HepG2 (cell line): ENCODE data around the gene YTHDF1. TPM values are rescaled to one million over a fixed set of nuclear protein-coding genes. Genes with fewer than 3 reads are reported as not detected.

Experiments used
- CAMTA2 ChIP-seq: sonication (generic); formaldehyde crosslinking; IDR thresholded peaks from 2 replicates; pipeline ENCODE4 v1.4.0; 2020; ENCODE audit warnings: mild to moderate bottlenecking, missing genetic modification reagents, borderline replicate concordance
- DMAP1 ChIP-seq: IDR thresholded peaks from 2 replicates; pipeline ENCODE4 v1.6.1; 2016
- HOXA7 ChIP-seq: sonication (generic); formaldehyde crosslinking; IDR thresholded peaks from 2 replicates; pipeline ENCODE4 v1.8.1; 2022; ENCODE audit warnings: mild to moderate bottlenecking, missing genetic modification reagents, moderate library complexity
- KMT2A ChIP-seq: sonication (generic); formaldehyde crosslinking; IDR thresholded peaks from 2 replicates; pipeline ENCODE4 v1.4.0; 2020; ENCODE audit warnings: missing genetic modification reagents
- MAFK ChIP-seq, 2 experiments: IDR thresholded peaks in 1 of 2; conservative IDR thresholded peaks in 1 of 2; 2 replicates each; pipeline ENCODE4 v1.6.1; 2011; ENCODE audit warnings: improper control_type of control experiment in 2 of 2, low read length in 2 of 2
- MED1 ChIP-seq: sonication (generic); formaldehyde crosslinking; IDR thresholded peaks from 2 replicates; pipeline ENCODE4 v1.4.0; 2020; ENCODE audit warnings: missing genetic modification reagents
- MEIS2 ChIP-seq: sonication (generic); formaldehyde crosslinking; IDR thresholded peaks from 2 replicates; pipeline ENCODE4 v1.9.0; 2021; ENCODE audit warnings: mild to moderate bottlenecking, missing genetic modification reagents
- MXI1 ChIP-seq: IDR thresholded peaks from 3 replicates; pipeline ENCODE4 v1.6.1; 2012; ENCODE audit warnings: low read depth, low read length, inconsistent platforms, borderline replicate concordance
- RFX1 ChIP-seq: fragments of 450-650 bp; IDR thresholded peaks from 2 replicates; pipeline ENCODE4 v1.6.1; 2017
- TCF7 ChIP-seq: sonication (generic); IDR thresholded peaks from 2 replicates; pipeline ENCODE4 v1.6.1; 2016; ENCODE audit warnings: antibody characterized with exemption, low read depth
- ZNF205 ChIP-seq: IDR thresholded peaks from 2 replicates; pipeline ENCODE4 v1.6.1; 2018; ENCODE audit warnings: missing biosample characterization, missing genetic modification reagents
- ZNF326 ChIP-seq: sonication (generic); formaldehyde crosslinking; IDR thresholded peaks from 2 replicates; pipeline ENCODE4 v1.4.0; 2020; ENCODE audit warnings: missing genetic modification reagents, borderline replicate concordance
- ZNF367 ChIP-seq: sonication (generic); formaldehyde crosslinking; IDR thresholded peaks from 2 replicates; pipeline ENCODE4 v1.4.0; 2020; ENCODE audit warnings: missing genetic modification reagents, borderline replicate concordance
- ZNF432 ChIP-seq: sonication (generic); formaldehyde crosslinking; IDR thresholded peaks from 2 replicates; pipeline ENCODE4 v1.5.0; 2020; ENCODE audit warnings: missing genetic modification reagents, mild to moderate bottlenecking, borderline replicate concordance
- ZNF451 ChIP-seq: sonication (generic); formaldehyde crosslinking; IDR thresholded peaks from 2 replicates; pipeline ENCODE4 v1.5.0; 2020; ENCODE audit warnings: mild to moderate bottlenecking, missing genetic modification reagents
- ZNF749 ChIP-seq: sonication (generic); formaldehyde crosslinking; IDR thresholded peaks from 2 replicates; pipeline ENCODE4 v1.8.0; 2022; ENCODE audit warnings: mild to moderate bottlenecking, missing genetic modification reagents, moderate library complexity, borderline replicate concordance
- ZNF83 ChIP-seq: sonication (generic); formaldehyde crosslinking; IDR thresholded peaks from 2 replicates; pipeline ENCODE4 v1.4.0; 2020; ENCODE audit warnings: missing genetic modification reagents, mild to moderate bottlenecking, borderline replicate concordance
- polyA plus RNA-seq, 8 experiments: library from polyadenylated mRNA; depleted of rRNA in 3 of 8; stranded (reverse) in 7 of 8; unstranded in 1 of 8; fragments of >200 nt; fragmentation: Illumina TruSeq in 4 of 8; extraction: Trizol in 4 of 8; gene quantifications; 2 replicates each; pipeline versions ENCODE4 v1.2.1 to v1.2.3, GENCODE V29; 2011 to 2016; ENCODE audit warnings: low read depth in 4 of 8, missing spikeins in 1 of 8, mixed read lengths in 1 of 8; ENCODE audit not compliant: insufficient read depth in 1 of 8
- total RNA-seq, 5 experiments: library from RNA; depleted of rRNA; stranded (reverse); fragments of >200 nt; fragmentation: Illumina TruSeq; extraction: Trizol; gene quantifications; 2 replicates each; pipeline ENCODE4 v1.2.3, GENCODE V29; 2016; ENCODE audit warnings: low read depth in 1 of 5
- TF ChIP-seq, protein P1 (sequence below): sonication (generic); formaldehyde crosslinking; IDR thresholded peaks from 2 replicates; pipeline ENCODE4 v1.5.1; 2020; ENCODE audit warnings: missing genetic modification reagents, mild to moderate bottlenecking, borderline replicate concordance
- TF ChIP-seq, protein P2 (sequence below): sonication (generic); formaldehyde crosslinking; IDR thresholded peaks from 2 replicates; pipeline ENCODE4 v1.4.0; 2020; ENCODE audit warnings: missing genetic modification reagents
- TF ChIP-seq, protein P3 (sequence below): sonication (generic); formaldehyde crosslinking; conservative IDR thresholded peaks from 2 replicates; pipeline ENCODE4 v1.4.0; 2020; ENCODE audit warnings: mild to moderate bottlenecking, missing genetic modification reagents, moderate library complexity

The YTHDF1 gene
- total and polyA plus RNA-seq, 2 of the 13 experiments (the other 11 are each of a cell fraction or from before 2014, with no cell fraction given) = 34.5 to 37.7 TPM

DNA sequence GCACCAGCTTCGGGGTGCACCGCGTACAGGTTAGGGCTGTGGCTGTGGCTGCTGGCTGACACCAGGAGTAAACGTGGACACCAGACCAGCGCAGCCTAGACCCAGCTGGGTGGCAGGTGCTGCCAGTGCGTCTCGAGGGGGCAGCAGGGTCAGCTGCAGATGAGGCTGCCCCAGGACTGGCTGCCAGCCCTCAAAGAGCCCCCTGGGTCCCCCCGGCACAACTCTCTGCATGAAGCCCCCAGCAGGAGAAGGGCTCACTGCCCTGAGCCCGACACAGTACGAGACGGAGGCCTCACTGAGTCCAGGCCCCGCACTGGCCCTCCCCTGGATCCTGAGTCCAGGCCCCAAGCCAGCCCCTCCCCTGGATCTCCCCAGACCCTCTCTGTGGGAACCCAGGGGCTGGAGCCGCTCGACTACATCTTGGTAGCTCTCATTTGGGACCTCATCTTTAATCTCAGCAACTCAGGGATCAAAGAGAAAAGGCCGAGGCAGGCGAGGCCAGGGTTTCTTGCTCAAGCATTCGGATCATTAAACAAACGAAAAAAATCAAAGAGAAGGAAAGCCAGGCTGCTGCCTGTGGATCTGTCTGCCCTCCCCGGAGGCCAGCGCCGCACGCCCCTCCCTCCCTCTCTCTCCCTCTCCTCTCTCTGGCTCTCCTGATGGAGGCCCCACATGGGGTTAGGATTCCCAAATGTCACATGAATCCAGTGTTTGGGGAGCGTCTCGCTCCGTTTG lies 45.3 kb upstream of the YTHDF1 start (continued):
- TF ChIP-seq CAMTA2 (CRISPR knock-in tag) (0 out of 2 replicates have a peak, but pooled peaks have one; percentile 60), MED1 (CRISPR knock-in tag) (0 out of 2 replicates have a peak, but pooled peaks have one; percentile 10), MEIS2 (no peak), DMAP1 (CRISPR knock-in tag) (peak; percentile 45; the same call in 1 of the 2 replicates), MAFK (conservative IDR thresholded peaks at IDR 0.05 in 1 of 2, IDR thresholded peaks at IDR 0.05 in 1 of 2; ENCODE audit: low read length in 2 of 2) (no peak), ZNF326 (CRISPR knock-in tag) (no peak), ZNF83 (CRISPR knock-in tag) (no peak), ZNF367 (CRISPR knock-in tag) (no peak), MXI1 (no peak), HOXA7 (CRISPR knock-in tag) (no peak), KMT2A (CRISPR knock-in tag) (no peak), ZNF451 (CRISPR knock-in tag) (0 out of 2 replicates have a peak, but pooled peaks have one; percentile 16), ZNF205 (CRISPR knock-in tag) (no peak), RFX1 (no peak), ZNF749 (CRISPR knock-in tag) (no peak), TCF7 (peak; percentile 80), ZNF432 (CRISPR knock-in tag) (no peak)
- TF ChIP-seq, protein P1, sequence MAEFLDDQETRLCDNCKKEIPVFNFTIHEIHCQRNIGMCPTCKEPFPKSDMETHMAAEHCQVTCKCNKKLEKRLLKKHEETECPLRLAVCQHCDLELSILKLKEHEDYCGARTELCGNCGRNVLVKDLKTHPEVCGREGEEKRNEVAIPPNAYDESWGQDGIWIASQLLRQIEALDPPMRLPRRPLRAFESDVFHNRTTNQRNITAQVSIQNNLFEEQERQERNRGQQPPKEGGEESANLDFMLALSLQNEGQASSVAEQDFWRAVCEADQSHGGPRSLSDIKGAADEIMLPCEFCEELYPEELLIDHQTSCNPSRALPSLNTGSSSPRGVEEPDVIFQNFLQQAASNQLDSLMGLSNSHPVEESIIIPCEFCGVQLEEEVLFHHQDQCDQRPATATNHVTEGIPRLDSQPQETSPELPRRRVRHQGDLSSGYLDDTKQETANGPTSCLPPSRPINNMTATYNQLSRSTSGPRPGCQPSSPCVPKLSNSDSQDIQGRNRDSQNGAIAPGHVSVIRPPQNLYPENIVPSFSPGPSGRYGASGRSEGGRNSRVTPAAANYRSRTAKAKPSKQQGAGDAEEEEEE = no peak
- TF ChIP-seq, protein P2, sequence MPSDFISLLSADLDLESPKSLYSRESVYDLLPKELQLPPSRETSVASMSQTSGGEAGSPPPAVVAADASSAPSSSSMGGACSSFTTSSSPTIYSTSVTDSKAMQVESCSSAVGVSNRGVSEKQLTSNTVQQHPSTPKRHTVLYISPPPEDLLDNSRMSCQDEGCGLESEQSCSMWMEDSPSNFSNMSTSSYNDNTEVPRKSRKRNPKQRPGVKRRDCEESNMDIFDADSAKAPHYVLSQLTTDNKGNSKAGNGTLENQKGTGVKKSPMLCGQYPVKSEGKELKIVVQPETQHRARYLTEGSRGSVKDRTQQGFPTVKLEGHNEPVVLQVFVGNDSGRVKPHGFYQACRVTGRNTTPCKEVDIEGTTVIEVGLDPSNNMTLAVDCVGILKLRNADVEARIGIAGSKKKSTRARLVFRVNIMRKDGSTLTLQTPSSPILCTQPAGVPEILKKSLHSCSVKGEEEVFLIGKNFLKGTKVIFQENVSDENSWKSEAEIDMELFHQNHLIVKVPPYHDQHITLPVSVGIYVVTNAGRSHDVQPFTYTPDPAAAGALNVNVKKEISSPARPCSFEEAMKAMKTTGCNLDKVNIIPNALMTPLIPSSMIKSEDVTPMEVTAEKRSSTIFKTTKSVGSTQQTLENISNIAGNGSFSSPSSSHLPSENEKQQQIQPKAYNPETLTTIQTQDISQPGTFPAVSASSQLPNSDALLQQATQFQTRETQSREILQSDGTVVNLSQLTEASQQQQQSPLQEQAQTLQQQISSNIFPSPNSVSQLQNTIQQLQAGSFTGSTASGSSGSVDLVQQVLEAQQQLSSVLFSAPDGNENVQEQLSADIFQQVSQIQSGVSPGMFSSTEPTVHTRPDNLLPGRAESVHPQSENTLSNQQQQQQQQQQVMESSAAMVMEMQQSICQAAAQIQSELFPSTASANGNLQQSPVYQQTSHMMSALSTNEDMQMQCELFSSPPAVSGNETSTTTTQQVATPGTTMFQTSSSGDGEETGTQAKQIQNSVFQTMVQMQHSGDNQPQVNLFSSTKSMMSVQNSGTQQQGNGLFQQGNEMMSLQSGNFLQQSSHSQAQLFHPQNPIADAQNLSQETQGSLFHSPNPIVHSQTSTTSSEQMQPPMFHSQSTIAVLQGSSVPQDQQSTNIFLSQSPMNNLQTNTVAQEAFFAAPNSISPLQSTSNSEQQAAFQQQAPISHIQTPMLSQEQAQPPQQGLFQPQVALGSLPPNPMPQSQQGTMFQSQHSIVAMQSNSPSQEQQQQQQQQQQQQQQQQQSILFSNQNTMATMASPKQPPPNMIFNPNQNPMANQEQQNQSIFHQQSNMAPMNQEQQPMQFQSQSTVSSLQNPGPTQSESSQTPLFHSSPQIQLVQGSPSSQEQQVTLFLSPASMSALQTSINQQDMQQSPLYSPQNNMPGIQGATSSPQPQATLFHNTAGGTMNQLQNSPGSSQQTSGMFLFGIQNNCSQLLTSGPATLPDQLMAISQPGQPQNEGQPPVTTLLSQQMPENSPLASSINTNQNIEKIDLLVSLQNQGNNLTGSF = no peak
- TF ChIP-seq, protein P3, sequence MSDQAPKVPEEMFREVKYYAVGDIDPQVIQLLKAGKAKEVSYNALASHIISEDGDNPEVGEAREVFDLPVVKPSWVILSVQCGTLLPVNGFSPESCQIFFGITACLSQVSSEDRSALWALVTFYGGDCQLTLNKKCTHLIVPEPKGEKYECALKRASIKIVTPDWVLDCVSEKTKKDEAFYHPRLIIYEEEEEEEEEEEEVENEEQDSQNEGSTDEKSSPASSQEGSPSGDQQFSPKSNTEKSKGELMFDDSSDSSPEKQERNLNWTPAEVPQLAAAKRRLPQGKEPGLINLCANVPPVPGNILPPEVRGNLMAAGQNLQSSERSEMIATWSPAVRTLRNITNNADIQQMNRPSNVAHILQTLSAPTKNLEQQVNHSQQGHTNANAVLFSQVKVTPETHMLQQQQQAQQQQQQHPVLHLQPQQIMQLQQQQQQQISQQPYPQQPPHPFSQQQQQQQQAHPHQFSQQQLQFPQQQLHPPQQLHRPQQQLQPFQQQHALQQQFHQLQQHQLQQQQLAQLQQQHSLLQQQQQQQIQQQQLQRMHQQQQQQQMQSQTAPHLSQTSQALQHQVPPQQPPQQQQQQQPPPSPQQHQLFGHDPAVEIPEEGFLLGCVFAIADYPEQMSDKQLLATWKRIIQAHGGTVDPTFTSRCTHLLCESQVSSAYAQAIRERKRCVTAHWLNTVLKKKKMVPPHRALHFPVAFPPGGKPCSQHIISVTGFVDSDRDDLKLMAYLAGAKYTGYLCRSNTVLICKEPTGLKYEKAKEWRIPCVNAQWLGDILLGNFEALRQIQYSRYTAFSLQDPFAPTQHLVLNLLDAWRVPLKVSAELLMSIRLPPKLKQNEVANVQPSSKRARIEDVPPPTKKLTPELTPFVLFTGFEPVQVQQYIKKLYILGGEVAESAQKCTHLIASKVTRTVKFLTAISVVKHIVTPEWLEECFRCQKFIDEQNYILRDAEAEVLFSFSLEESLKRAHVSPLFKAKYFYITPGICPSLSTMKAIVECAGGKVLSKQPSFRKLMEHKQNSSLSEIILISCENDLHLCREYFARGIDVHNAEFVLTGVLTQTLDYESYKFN (CRISPR knock-in tag) = 0 out of 2 replicates have a peak, but pooled peaks have one; percentile 39
